GM21390 (cell line): ENCODE data around the gene MYO10.

Experiments used
- ATAC-seq: cut with Tn5 transposase; IDR thresholded peaks from one replicate; pipeline ENCODE4 v1.9.1; 2021; ENCODE audit not compliant: unreplicated experiment

Gene MYO10

DNA sequence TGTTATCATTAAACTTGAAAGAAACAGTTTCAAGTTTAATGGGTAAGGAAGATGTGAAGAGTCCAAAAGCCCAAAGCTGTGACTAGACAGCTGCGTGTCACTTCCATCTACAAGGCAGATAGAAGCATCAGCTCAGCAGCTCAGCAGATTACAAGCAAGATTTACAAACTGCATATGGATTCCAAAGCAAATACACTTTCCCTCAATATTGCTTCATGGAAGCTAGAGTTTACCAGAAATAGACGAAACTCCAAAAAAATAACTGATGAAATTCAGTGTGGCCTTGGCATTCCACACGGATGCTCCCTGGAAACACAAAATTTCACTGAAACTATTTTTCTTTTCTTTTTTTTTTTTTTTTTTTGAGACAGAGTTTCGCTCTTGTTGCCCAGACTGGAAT lies 17.9 kb downstream of the MYO10 start:
- no peak for ATAC-seq

DNA sequence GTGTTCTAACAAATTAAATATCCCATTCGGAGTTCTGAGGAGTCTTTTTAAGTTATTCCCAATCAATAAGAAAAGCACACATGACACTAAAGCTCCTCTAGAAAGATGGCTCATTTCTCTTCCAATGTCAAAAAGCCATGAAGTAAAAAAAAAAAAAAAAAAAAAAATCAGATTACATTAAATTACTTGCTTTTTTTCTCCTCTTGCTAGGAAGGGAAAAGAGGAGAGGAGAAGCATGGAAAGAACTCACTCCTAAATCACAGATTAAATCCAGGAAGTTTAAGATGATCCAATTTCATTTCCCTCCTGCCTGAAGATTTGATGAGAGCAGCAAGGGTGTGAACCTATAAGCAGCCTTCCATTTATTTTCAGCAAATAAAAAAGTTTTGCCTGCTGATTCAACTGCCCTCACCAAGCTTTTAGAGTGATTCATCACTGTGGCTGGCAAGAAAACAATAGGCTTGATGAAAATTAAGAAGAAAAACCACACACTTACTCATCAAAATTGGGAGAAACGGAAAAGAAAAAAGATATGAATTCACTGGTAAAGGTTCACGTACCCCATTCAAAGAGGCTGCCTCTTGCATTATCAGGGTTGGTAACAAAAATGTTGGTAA lies 19.7 kb downstream of the MYO10 start:
- no peak for ATAC-seq

DNA sequence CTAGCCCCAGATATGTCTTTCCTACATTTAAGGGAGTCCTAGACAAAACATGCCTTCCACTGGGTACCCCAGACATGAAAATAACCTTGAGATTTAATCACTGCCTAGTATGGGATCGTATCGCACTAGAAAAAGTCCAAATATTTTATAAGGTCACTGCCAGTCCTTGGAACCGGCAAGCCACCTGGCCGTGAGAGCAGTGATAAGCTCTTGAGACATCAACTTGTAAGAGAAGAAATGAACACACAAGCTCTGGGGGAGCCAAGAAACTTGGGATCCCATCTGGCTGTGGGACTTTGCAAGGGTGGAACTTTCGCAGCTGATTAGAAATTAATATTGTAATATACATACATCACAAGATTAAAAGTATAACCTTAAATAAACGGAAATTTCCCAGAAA lies 21.5 kb downstream of the MYO10 start:
- no peak for ATAC-seq

DNA sequence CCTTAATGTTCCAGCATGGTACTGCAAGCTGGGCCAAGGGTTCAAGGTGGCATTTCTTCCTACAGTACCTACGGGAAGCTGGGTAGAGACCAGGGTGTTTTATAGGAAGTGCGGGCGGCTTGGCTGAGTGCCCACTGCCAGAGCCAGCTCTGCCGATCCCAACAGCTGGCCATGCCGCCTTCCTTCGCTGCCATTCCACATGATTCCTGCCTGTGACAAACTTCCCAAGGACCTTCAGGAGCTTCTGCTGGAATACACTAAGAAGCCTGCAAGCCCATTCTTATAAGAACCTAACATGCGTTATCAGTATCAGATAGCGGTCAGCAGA lies 22.0 kb downstream of the MYO10 start:
- no peak for ATAC-seq

DNA sequence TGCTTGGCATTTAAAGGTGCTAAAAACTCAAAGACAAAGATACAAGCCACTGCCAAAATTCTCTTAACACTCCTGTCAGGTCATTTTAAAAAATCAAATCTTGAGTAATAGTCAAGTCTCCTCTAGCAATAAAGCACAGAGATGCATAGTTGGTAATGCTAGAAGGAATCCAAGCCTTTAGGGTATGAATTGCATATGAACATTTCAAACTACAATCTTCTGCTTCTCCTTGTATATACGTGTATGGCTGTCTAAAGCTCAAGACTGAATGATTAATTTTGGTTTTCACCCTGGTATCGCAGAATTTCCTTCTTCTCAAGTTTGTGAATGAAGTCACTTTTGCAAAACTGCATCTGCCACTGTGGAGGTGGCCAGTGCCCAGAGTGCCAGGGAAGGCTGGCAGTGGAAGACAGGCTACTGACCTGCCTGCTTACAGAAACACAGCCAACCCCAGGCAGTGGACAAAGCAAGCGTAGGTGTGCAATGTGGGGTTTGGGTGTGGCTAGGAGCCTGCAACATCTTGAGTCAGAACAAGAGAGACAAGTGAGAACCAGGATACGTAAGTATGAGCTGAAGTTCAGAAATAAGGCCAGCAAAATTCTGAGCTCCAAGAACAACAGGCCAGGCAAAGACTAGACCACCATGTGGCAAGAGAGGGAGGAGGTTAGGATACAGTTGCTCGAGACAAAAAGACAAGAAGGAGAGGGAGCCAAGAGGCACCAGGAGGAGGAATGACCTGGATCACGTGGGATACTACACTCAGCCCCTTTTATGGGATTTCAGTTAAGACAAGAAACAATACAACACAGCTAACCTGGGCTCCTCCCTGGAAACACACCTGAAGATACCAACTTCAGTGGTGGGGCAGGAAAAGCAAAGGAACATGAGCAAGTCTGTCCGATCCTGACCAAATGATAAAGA lies 22.6 kb downstream of the MYO10 start:
- no peak for ATAC-seq

DNA sequence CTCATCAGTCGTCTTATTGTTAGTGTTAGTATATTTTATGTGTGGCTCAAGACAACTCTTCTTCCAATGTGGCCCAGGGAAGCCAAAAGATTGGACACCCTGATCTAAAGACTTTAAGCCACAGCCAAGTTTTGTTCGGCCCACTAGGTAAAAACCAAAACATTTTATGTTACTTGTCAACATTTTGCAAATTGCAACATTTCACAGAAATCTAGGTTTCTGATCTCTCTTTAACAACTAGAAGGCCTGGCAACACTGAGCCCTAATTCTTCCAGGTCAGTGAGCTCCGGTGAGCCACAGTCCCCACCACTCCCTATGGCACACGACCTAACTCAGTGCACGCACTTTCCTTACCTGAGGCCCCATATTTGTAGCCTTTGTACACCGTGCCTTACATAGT lies 24.0 kb downstream of the MYO10 start:
- ATAC-seq = no peak

DNA sequence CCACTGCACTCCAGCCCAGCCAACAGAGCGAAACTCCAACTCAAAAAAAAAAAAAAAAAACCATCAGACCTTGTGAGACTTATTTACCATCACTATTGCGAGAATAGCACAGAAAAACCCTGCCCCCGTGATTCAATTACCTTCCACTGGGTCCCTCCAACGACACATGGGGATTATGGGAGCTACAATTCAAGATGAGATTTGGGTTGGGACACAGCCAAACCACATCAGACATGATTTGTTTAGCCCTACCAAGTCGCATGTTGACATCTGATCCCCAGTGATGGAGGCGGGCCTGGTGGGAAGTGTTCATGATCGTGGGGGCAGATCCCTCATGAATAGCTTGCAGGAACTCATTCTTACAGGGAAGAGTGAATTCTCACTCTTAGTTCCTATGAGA lies 26.6 kb downstream of the MYO10 start:
- ATAC-seq = no peak

DNA sequence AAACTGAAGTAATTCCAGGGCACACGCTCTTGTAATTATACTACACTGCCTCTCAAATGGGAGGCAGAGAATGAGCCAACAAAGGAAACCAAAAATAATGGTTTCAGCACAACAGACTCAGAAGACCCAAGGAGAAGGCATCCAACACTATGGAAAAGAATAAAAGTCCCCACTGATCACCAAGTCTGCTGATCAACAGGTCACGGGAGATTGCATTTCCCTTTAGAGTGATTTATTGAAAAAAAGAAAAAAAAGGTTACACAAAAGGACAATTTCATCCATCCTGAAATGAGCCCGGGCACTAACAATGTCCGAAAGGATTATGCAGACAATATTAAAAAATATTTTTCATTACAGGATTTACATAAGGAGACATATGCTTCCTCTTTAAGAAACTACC lies 28.8 kb downstream of the MYO10 start:
- no peak for ATAC-seq

DNA sequence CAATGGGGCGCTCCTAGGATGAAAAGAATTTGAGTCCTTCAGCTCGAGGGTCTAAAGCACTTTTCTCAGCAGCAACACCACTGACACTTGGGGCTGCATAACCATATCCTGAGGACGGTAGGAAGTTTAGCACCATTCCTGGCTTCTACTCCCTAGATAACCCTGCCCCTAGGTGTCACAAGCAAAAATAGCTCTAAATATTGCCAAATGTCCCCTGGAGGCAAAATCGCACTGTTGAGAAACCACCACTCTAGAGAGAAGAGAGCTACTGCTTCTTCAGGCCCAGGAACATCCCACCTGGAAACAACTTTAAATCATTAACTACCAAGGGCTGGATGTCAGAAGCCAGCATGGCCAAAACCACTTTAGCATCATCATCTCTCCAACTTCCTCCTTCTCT lies 29.8 kb downstream of the MYO10 start:
- ATAC-seq = no peak

DNA sequence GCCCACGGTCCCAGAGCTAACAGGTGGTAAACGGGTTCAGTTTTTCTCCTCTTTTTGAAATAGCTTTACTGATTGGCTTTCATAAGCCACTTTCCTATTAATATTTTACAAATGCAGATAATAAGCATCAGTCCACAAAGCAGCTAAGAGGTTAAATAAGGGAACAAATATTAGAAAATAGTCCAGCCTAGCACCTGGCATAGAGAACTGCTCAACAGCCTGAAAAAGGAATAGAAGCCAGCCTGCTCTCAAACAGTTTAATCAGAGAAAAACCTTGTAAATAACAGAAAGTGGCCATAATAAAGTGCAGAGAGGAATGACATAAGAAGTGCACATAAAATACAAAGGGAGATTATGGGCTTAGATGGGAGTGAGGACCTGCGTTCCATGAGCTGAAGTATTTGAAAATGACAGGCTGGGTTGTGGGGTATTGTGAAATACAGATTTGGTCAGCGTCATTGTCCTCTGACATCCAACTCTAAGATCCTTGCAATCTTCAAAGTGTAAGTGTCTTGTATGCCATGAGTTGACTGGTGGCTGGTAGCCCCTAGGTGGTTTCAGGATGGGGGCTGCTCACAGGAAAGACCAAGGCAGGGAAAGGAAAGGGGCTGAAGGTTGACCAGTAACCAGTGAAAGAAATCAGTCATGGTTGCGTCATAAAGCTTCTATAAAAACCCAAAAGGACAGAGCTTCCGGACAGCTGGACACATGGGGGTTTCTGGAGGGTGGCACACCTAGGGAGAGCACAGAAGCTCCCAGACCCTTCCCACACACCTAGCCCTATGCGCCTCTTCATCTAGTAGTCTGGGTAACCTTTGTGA lies 32.4 kb downstream of the MYO10 start:
- no peak for ATAC-seq

DNA sequence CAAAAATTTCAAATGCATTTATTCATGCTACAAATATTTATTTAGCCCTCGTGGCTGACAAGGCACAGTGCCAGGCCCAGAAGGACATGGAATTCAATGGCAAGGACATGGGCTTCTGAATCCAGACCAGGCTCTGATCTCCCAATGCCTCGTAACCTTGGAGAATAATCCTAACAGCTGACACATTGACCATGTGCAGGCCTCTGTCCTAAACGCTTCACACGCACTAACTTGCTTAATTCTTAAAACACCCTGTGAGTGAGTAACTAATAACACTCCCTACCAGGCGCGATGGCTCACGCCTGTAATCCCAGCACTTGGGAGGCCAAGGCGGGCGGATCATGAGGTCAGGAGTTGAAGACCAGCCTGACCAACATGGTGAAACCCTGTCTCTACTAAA lies 33.2 kb downstream of the MYO10 start:
- no peak for ATAC-seq

DNA sequence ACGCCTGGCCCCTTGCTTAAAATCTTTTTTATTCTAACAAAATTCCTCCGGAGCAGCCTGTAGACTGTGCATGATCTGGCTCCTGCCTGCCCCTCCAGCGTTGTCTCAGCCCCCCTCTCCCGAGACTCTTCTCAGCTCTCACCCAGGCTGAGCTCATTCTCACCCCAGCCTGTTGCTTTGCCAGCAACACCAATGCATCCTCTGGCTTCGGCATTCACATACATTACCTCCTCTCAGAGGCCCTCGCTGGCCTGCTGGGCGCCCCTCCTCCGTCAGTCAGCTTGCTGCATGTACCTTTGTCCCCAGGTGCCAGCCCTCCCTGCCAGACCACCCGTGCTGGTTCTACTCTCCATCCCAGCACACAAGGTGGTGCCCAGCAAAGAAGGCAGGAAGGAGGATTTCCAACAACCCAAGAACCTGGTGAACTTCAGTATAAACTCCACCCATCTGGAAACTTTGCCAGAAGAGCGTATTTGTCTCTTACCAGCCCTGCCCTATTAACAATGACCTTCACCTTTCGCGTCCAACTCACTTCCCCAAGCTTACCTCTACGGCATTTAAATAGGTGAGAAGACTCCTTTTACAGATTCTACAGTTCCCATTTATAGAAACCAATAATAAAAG lies 35.0 kb downstream of the MYO10 start:
- no peak for ATAC-seq

DNA sequence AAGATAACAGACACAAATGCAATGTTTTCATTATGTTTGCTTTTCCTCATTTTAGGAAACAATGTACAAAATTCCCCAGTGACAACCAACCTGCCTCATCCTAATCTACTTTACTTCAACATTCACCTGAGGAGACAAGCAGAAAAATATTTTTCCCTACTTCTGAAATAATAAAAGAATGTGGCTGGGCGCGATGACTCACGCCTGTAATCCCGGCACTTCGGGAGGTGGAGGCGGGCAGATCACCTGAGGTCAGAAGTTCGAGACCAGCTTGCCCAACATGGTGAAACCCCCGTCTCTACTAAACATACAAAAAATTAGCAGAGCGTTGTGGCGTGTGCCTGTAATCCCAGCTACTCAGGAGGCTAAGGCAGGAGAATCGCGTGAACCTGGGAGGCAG lies 36.9 kb downstream of the MYO10 start:
- ATAC-seq = no peak

DNA sequence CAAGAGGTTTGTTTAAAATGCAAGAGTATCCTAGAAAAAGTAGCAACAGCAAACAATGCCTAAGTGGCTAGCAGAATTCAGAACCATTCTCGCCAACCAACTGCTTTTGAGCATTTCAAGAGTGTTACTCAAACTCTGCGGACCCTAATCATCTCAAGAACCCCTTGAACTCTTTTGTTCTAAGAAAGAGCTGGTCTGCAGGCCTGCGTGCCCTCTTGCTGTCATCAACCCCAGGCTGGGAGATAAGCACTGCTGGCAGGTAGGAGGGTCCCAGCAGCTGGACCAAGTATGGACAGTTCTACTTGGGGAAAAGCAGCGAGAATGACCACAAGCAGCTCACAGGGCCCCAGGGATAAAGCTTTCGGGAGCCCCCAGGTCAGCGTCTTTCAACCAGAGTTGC lies 38.3 kb downstream of the MYO10 start:
- ATAC-seq = no peak

DNA sequence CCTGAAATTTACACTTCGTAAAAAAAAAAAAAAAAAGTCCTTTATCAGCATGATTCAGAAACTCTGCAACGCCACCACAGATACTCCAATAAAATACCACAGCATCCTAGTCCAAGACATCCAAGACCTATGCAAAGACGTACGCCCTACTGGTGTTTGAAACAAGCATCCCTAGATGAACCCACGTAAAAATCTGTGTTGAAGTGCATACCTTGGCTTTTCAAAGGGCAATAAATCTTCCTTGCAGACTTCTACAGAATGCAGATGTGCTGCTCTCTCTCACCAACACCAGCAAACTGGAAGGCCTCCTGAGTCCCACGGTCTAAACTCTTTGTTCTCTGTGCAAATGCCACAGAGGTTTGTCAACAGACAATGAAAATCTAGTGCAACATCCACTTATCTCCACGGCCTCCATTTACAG lies 38.8 kb downstream of the MYO10 start:
- no peak for ATAC-seq

DNA sequence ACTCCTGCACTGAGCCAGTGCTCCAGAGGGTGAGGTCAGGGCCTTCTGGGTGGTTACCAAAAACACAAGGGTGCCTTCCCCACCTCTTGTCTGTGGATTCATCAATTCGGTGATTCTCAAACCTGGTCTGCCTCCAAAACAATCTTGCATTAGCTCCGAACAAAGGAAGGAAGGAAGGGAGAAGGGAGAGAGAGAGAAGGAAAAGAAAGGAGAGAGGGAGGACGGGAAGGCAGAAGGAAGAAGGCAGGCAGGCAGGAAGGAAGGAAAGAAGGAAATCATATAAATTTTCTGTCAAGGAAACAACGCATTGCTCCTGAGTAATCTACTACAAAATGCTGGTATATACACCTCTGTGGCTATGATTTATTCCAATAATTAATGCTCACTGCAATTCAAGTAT lies 39.3 kb downstream of the MYO10 start:
- ATAC-seq = no peak

DNA sequence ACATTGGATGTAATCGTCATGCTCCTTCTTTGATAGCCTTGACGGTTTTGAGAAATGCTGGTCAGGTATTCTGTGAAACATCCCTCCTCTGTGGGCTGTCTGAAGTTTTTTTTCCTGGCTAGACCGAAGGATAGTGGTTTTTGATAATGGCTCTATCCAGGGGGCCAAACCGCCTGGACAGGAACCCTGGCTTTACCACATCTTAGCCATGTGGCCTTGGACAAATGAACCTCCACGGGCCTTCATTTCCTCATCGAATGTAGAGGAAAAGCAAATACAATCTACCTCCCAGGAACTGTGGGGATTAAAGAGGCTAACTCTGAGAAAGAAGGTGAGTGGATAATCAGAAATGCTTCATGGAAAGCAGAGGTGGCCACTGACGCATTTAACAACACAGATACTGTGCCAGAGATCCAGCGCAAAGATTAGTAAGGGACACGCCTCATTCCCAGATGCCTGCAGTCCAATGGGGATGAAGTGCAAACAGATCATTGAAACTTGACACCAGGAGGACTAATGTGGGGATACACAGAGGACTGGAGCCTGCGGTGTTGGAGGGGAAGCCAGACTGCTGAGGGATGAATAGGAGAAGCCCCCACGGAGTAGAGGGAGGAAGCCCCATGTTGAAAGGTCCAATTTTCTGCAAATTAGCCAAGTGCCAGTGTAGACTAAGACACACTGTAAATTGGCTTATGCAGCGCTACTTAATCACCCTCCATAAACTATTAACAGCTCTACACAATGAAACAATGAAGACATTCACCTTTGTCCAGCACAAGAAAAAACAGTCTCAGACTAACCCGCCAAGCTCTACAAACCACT lies 41.6 kb downstream of the MYO10 start:
- no peak for ATAC-seq

DNA sequence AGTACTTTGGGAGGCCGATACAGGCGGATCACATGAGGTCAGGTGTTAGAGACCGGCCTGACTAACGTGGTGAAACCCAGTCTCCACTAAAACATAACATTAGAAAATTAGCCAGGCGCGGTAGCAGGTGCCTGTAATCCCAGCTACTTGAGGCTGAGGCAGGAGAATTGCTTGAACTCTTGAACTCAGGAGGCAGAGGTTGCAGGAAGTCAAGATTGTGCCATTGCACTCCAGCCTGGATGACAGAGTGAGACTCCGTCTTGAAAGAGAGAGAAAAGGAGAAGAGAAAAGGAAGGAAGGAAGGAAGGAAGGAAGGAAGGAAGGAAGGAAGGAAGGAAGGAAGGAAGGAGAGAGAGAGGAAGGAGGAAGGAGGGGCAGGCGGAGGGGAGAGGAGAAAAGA lies 45.1 kb downstream of the MYO10 start:
- no peak for ATAC-seq

DNA sequence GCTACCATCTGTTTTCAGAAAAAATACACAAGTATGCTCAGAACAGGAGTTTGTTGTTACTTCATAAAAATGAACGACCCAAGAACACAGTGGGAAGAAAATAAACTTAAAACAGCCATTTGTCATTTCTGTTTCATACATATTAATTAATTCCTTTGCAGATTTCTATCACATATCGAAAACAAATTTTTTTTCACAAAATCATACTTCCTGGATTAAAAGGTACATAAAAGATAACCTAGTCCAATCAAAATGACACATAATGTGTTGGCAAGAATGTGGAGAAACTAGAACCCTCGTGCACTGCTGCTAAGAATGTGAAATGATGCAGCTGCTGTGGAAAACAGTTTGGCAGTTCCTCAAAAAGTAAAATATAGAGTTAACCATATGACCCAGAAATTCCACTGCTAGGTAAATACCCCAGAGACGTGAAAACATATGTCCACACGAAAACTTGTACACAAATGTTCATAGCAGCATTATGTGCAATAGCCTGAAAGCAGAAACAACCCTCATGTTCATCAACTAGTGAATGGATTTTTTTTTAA lies 46.0 kb downstream of the MYO10 start:
- no peak for ATAC-seq

DNA sequence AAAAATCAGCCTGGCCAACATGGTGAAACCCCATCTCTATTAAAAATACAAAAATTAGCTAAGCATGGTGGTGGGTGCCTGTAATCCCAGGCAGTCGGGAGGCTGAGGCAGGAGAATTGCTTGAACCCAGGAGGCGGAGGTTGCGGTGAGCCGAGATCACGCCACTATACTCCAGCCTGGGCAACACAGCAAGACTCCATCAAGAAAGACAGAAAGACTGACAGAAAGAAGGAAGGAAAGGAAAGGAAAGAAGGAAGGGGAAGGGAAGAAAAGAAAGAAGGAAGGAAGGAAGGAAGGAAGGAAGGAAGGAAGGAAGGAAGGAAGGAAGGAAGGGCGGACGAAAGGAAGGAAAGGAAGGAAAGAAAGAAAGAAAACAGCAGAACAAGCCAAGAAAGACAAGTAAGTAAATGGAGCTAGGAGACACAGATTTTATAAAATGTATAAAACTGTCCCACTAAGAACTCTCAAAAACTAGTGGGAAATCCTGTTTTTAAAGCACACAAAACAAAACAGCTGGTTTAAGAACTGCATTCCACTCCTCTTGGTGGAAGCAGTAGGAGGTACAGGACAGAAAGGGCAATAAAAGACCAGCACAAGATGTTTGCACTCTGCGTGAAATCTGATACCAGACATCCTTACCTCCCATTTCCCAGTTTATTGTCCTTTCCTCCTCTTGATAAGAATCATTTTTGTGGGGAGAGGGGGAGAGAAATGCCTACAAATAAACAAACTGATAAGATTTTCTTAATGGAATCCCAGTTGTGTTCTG lies 46.7 kb downstream of the MYO10 start:
- ATAC-seq = no peak
